VCaP (cell line): ENCODE measurements around the gene TENM4.

Experiments used
- H3K27ac ChIP-seq: fragments of 450-650 bp; 2 replicates; pipeline ENCODE4 v1.5.1; 2017
- CTCF ChIP-seq: fragments of 450-650 bp; conservative IDR thresholded peaks from 2 replicates; pipeline ENCODE4 v1.5.1; 2017; ENCODE audit warnings: mild to moderate bottlenecking, moderate library complexity

TENM4 gene

GRCh38 chr11:79428406-79428805 is 12.4 kb downstream of the TENM4 start:
- H3K27ac ChIP-seq = no peak overlapping the region
- no peak for TF ChIP-seq CTCF

- no peak for TF ChIP-seq CTCF
- no peak overlapping the region for H3K27ac ChIP-seq
These were observed 13.1 kb downstream of the TENM4 start for GRCh38 chr11:79427611-79428327.

- TF ChIP-seq CTCF = no peak
- H3K27ac ChIP-seq = no peak overlapping the region
These were observed 13.7 kb downstream of the TENM4 start for GRCh38 chr11:79427126-79427525.

GRCh38 chr11:79425463-79425862 is 15.4 kb downstream of the TENM4 start:
- no peak for TF ChIP-seq CTCF
- H3K27ac ChIP-seq = no peak overlapping the region

GRCh38 chr11:79423736-79424135 is 17.1 kb downstream of the TENM4 start:
- no peak for TF ChIP-seq CTCF
- no peak overlapping the region for H3K27ac ChIP-seq

GRCh38 chr11:79422866-79423265 is 18.0 kb downstream of the TENM4 start:
- no peak for TF ChIP-seq CTCF
- H3K27ac ChIP-seq = no peak overlapping the region

- TF ChIP-seq CTCF = no peak
- no peak overlapping the region for H3K27ac ChIP-seq
These were observed 19.0 kb downstream of the TENM4 start for GRCh38 chr11:79421820-79422219.
